ENCODE data around the gene ZNF780A.

- TF ChIP-seq, protein P1, sequence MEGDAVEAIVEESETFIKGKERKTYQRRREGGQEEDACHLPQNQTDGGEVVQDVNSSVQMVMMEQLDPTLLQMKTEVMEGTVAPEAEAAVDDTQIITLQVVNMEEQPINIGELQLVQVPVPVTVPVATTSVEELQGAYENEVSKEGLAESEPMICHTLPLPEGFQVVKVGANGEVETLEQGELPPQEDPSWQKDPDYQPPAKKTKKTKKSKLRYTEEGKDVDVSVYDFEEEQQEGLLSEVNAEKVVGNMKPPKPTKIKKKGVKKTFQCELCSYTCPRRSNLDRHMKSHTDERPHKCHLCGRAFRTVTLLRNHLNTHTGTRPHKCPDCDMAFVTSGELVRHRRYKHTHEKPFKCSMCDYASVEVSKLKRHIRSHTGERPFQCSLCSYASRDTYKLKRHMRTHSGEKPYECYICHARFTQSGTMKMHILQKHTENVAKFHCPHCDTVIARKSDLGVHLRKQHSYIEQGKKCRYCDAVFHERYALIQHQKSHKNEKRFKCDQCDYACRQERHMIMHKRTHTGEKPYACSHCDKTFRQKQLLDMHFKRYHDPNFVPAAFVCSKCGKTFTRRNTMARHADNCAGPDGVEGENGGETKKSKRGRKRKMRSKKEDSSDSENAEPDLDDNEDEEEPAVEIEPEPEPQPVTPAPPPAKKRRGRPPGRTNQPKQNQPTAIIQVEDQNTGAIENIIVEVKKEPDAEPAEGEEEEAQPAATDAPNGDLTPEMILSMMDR (conservative IDR thresholded peaks at IDR 0.05; ENCODE audit: low read depth, low read length), result no peak
- TF ChIP-seq EZH2 (IDR thresholded peaks at IDR 0.05; ENCODE audit: borderline replicate concordance, low read depth, low read length, poor library complexity, severe bottlenecking), result no peak
Observed at GRCh38 chr19:40080289-40080688, 10.5 kb downstream of the ZNF780A start.

All from A673 (cell line).